SIG-M5 treated with dmso at 0.1 percent for 504 hours (cell line): Measurements from ENCODE around the gene DRG2.

Experiments used
- DNase-seq: peaks from one replicate; lab custom pipeline; 2025; ENCODE audit not compliant: unreplicated experiment; lab: John Stamatoyannopoulos, UW

Gene DRG2

GRCh38 chr17:18087610-18088491 is at the start of gene DRG2:
DRG2 (plus strand) TSS chr17:18087948; CDS start chr17:18088024, 76 bp downstream.
- peak; percentile 84 for DNase-seq

GRCh38 chr17:18038149-18038850 is 49.4 kb upstream of the DRG2 start:
- DNase-seq = peak; percentile 80

GRCh38 chr17:18038861-18039534 is 48.8 kb upstream of the DRG2 start, which contains the start of the genes ATPAF2 and GID4:
ATPAF2 (minus strand) TSS chr17:18039168; CDS start chr17:18039013, 155 bp downstream.
GID4 (plus strand) TSS chr17:18039408; CDS start chr17:18039465, 57 bp downstream.
- peak; percentile 96 for DNase-seq

- DNase-seq = no peak
Observed at GRCh38 chr17:18039535-18040260, 48.0 kb upstream of the DRG2 start.

- no peak for DNase-seq
Observed at GRCh38 chr17:18040261-18040858, 47.4 kb upstream of the DRG2 start.

- peak; percentile 17 for DNase-seq
Observed at GRCh38 chr17:18041776-18042175, 46.0 kb upstream of the DRG2 start.

- DNase-seq = no peak
Observed at GRCh38 chr17:18042983-18043382, 44.8 kb upstream of the DRG2 start.

- no peak for DNase-seq
Observed at GRCh38 chr17:18043491-18043890, 44.3 kb upstream of the DRG2 start.

GRCh38 chr17:18044609-18045008 is 43.1 kb upstream of the DRG2 start:
- no peak for DNase-seq

GRCh38 chr17:18045691-18046350 is 41.9 kb upstream of the DRG2 start:
- no peak for DNase-seq

GRCh38 chr17:18055597-18055996 is 32.2 kb upstream of the DRG2 start:
- no peak for DNase-seq

- no peak for DNase-seq
Observed at GRCh38 chr17:18056214-18056613, 31.5 kb upstream of the DRG2 start.

- no peak for DNase-seq
Observed at GRCh38 chr17:18059283-18059682, 28.5 kb upstream of the DRG2 start.

- DNase-seq = no peak
Observed at GRCh38 chr17:18064053-18064452, 23.7 kb upstream of the DRG2 start.

GRCh38 chr17:18065546-18065945 is 22.2 kb upstream of the DRG2 start:
- no peak for DNase-seq

GRCh38 chr17:18066866-18067265 is 20.9 kb upstream of the DRG2 start:
- no peak for DNase-seq

- DNase-seq = no peak
Observed at GRCh38 chr17:18069101-18069500, 18.6 kb upstream of the DRG2 start.

- peak; percentile 25 for DNase-seq
Observed at GRCh38 chr17:18070861-18071340, 16.8 kb upstream of the DRG2 start.

- DNase-seq = no peak
Observed at GRCh38 chr17:18071751-18072150, 16.0 kb upstream of the DRG2 start.
